H1 (cell line): ENCODE measurements around the gene DEGS2. TPM values are rescaled to one million over a fixed set of nuclear protein-coding genes. Genes with fewer than 3 reads are reported as not detected.

Source experiments
- BRCA1 ChIP-seq: IDR thresholded peaks from 2 replicates; pipeline ENCODE4 v1.6.1; 2012; ENCODE audit warnings: low read depth, low read length, improper control_type of control experiment
- CBX8 ChIP-seq: fragments of 300-800, 300-1000 bp; sonication (generic); IDR thresholded peaks from 2 replicates; pipeline ENCODE4 v1.7.1; 2016; ENCODE audit warnings: low read depth, low read length, borderline replicate concordance
- CTBP2 ChIP-seq: IDR thresholded peaks from 2 replicates; pipeline ENCODE4 v1.7.0; 2011; ENCODE audit warnings: borderline replicate concordance, mild to moderate bottlenecking, moderate library complexity, mixed read lengths, low read length; ENCODE audit not compliant: insufficient read depth, insufficient read length
- CTCF ChIP-seq, 3 experiments: IDR thresholded peaks; 1 replicate in 2 of 3; 2 replicates in 1 of 3; pipeline versions ENCODE4 v1.5.1 to v1.6.1; 2011; ENCODE audit warnings: low read length in 3 of 3, mild to moderate bottlenecking in 3 of 3, inconsistent platforms in 2 of 3, low read depth in 1 of 3, moderate library complexity in 1 of 3; ENCODE audit not compliant: insufficient read depth in 1 of 3; ENCODE audit errors: control extremely low read depth in 1 of 3
- GTF2F1 ChIP-seq: IDR thresholded peaks from 2 replicates; pipeline ENCODE4 v1.6.1; 2012; ENCODE audit warnings: low read depth, low read length, improper control_type of control experiment, borderline replicate concordance
- HDAC2 ChIP-seq, 2 experiments: fragments of 300-600 bp in 1 of 2; sonication (generic) in 1 of 2; IDR thresholded peaks; 2 replicates each; pipeline ENCODE4 v1.6.1; 2011 to 2012; ENCODE audit warnings: low read depth in 2 of 2, low read length in 2 of 2, mild to moderate bottlenecking in 2 of 2, moderate library complexity in 2 of 2, borderline replicate concordance in 1 of 2, inconsistent platforms in 1 of 2
- KDM4A ChIP-seq: IDR thresholded peaks from one replicate; pipeline ENCODE4 v1.7.1; 2012; ENCODE audit warnings: low read depth, mild to moderate bottlenecking, moderate library complexity, low read length, inconsistent platforms; ENCODE audit not compliant: severe bottlenecking
- MAFK ChIP-seq: IDR thresholded peaks from 2 replicates; pipeline ENCODE4 v1.6.1; 2012; ENCODE audit warnings: low read depth, mild to moderate bottlenecking, improper control_type of control experiment, low read length
- NANOG ChIP-seq: IDR thresholded peaks from 2 replicates; pipeline ENCODE4 v1.6.1; 2011; ENCODE audit warnings: low read length, low read depth, mild to moderate bottlenecking, inconsistent platforms; ENCODE audit not compliant: insufficient read depth, poor library complexity, severe bottlenecking
- NRF1 ChIP-seq: IDR thresholded peaks from 2 replicates; pipeline ENCODE4 v1.6.1; 2011; ENCODE audit warnings: mild to moderate bottlenecking, low read depth, low read length, improper control_type of control experiment
- POLR2AphosphoS5 ChIP-seq: IDR thresholded peaks from 2 replicates; pipeline ENCODE4 v1.6.1; 2011; ENCODE audit warnings: low read depth, low read length
- RBBP5 ChIP-seq: IDR thresholded peaks from 2 replicates; pipeline ENCODE4 v1.7.1; 2012; ENCODE audit warnings: low read depth, mild to moderate bottlenecking, inconsistent platforms, low read length, moderate library complexity, borderline replicate concordance
- SIN3A ChIP-seq, 2 experiments: IDR thresholded peaks in 1 of 2; conservative IDR thresholded peaks in 1 of 2; 2 replicates each; pipeline ENCODE4 v1.6.1; 2011 to 2012; ENCODE audit warnings: low read length in 2 of 2, improper control_type of control experiment in 1 of 2, low read depth in 1 of 2, mild to moderate bottlenecking in 1 of 2
- SIX5 ChIP-seq: IDR thresholded peaks from 2 replicates; pipeline ENCODE4 v1.6.1; 2011; ENCODE audit warnings: mild to moderate bottlenecking, low read depth, low read length
- SP1 ChIP-seq: IDR thresholded peaks from 2 replicates; pipeline ENCODE4 v1.6.1; 2011; ENCODE audit warnings: low read depth, low read length
- TBP ChIP-seq: IDR thresholded peaks from 2 replicates; pipeline ENCODE4 v1.6.1; 2011; ENCODE audit warnings: low read depth, low read length, improper control_type of control experiment
- ZNF274 ChIP-seq: IDR thresholded peaks from 2 replicates; pipeline ENCODE4 v1.7.0; 2012; ENCODE audit warnings: low read length, borderline replicate concordance; ENCODE audit errors: extremely low read depth
- polyA plus RNA-seq, 7 experiments: library from polyadenylated mRNA; depleted of rRNA in 3 of 7; stranded (reverse) in 5 of 7; unstranded in 2 of 7; fragments of >200 nt in 5 of 7; fragments of 200-250 nt in 2 of 7; gene quantifications; 1 replicate in 5 of 7; 2 replicates in 1 of 7; 4 replicates in 1 of 7; pipeline versions ENCODE4 v1.2.1 to v1.2.3, GENCODE V29; 2011 to 2013; ENCODE audit warnings: missing spikeins in 2 of 7, mixed read lengths in 2 of 7
- total RNA-seq: library from RNA; stranded (reverse); fragmentation: NEBNext Ultra II Directional; extraction: Animal tissue kit (Norgen Biotek cat#: 25700); gene quantifications from 2 replicates; pipeline ENCODE4 v1.2.1, GENCODE V29; 2021

The DEGS2 gene
- total and polyA plus RNA-seq, 2 of the 8 experiments (the other 6 are each of a cell fraction or from before 2014, with no cell fraction given): 0.61 to 0.82 TPM

- TF ChIP-seq MAFK: no peak
- TF ChIP-seq CTBP2: no peak
- TF ChIP-seq HDAC2 (IDR thresholded peaks at IDR 0.05; ENCODE audit: borderline replicate concordance in 1 of 2, low read depth in 2 of 2, low read length in 2 of 2): 0 out of 4 replicates have a peak, but pooled peaks of 1 of the 2 experiments have one; percentile 17
- peak; percentile 58 to 82 (median 80) for TF ChIP-seq CTCF (IDR thresholded peaks at IDR 0.05; ENCODE audit: control extremely low read depth in 1 of 3, insufficient read depth in 1 of 3, low read depth in 1 of 3, low read length in 3 of 3)
- no peak for TF ChIP-seq ZNF274
- peak; percentile 64; the same call in 1 of the 2 replicates for TF ChIP-seq SP1
- no peak for TF ChIP-seq SIX5
- TF ChIP-seq KDM4A: peak; percentile 50
- TF ChIP-seq TBP: peak; percentile 30; the same call in 1 of the 2 replicates
- no peak; the same call in 1 of the 2 replicates for TF ChIP-seq BRCA1
- TF ChIP-seq POLR2AphosphoS5: peak; percentile 32; the same call in 1 of the 2 replicates
- TF ChIP-seq NANOG: peak; percentile 3
- no peak for TF ChIP-seq CBX8
- TF ChIP-seq SIN3A (conservative IDR thresholded peaks at IDR 0.05 in 1 of 2, IDR thresholded peaks at IDR 0.05 in 1 of 2; ENCODE audit: low read depth in 1 of 2, low read length in 2 of 2): no peak
- no peak for TF ChIP-seq RBBP5
- 0 out of 2 replicates have a peak, but pooled peaks have one; percentile 44 for TF ChIP-seq GTF2F1
- TF ChIP-seq NRF1: no peak
These were observed 33.4 kb upstream of the DEGS2 start (continued) for GRCh38 chr14:100192672-100193416.
